HCT116 (cell line): ENCODE results near the gene DIDO1. TPM values are rescaled to one million over a fixed set of nuclear protein-coding genes. Genes with fewer than 3 reads are reported as not detected.

ENCODE experiments used
- ATAC-seq: fragments of 200-7000 bp; cut with Tn5 transposase; 2 replicates; pipeline ENCODE4 v1.9.1; 2020; ENCODE audit warnings: mild to moderate bottlenecking, moderate library complexity
- BruUV-seq: library from RNA; stranded (reverse); fragments of 400-500 nt; replicated peaks from 2 replicates; lab custom pipeline; 2021; lab: Mats Ljungman, UMichigan
- CTCF ChIA-PET: fragments of 300-600 bp; sonication (Branson Sonifier 250); formaldehyde crosslinking; loops from one replicate; lab custom pipeline; 2021; ENCODE audit warnings: antibody characterized with exemption; lab: Charles Lee
- POLR2A ChIA-PET: fragments of 300-600, 350-600 bp; sonication (Branson Sonifier 250); formaldehyde crosslinking; loops from one replicate; lab custom pipeline; 2021; ENCODE audit warnings: antibody characterized with exemption; lab: Charles Lee
- RAD21 ChIA-PET, 2 experiments: fragments of 300-600 bp; sonication (Branson Sonifier 250); formaldehyde crosslinking; loops; one replicate each; lab custom pipeline; 2023; ENCODE audit warnings: low total read pairs in 2 of 2; ENCODE audit not compliant: uncharacterized antibody in 2 of 2, unreplicated experiment in 2 of 2, low non-redundant PET in 1 of 2; lab: Charles Lee
- DNase-seq: peaks from one replicate; pipeline ENCODE4 v3.0.0-alpha.2; 2010; ENCODE audit warnings: low read depth, low spot score
- H2AFZ ChIP-seq: fragments of 200-600 bp; shearing (Covaris generic), sonication (generic); 2 replicates; pipeline ENCODE4 v1.6.1; 2017; ENCODE audit warnings: low read depth, mixed run types, mixed read lengths, antibody characterized with exemption, low read length; ENCODE audit not compliant: poor library complexity, severe bottlenecking
- H3K27ac ChIP-seq: 2 replicates; pipeline ENCODE4 v1.5.1; 2012; ENCODE audit warnings: low read depth, low read length
- H3K27me3 ChIP-seq: fragments of 200-600 bp; sonication (generic); 2 replicates; pipeline ENCODE4 v1.6.1; 2016; ENCODE audit warnings: mixed run types, low read length, mixed read lengths; ENCODE audit not compliant: insufficient read depth
- H3K36me3 ChIP-seq, 2 experiments: fragments of 200-500 bp in 1 of 2; fragments of 200-600 bp in 1 of 2; sonication (Bioruptor generic) in 1 of 2; sonication (generic) in 1 of 2; 2 replicates each; pipeline versions ENCODE4 v1.5.1 to v1.6.1; 2014 to 2016; ENCODE audit warnings: low read length in 2 of 2, inconsistent platforms in 1 of 2, mixed read lengths in 1 of 2, mixed run types in 1 of 2; ENCODE audit not compliant: insufficient read depth in 2 of 2, control insufficient read depth in 1 of 2
- H3K4me1 ChIP-seq, 2 experiments: fragments of 200-600 bp in 1 of 2; sonication (generic) in 1 of 2; 2 replicates each; pipeline versions ENCODE4 v1.5.1 to v1.6.1; 2012 to 2017; ENCODE audit warnings: low read length in 2 of 2, inconsistent platforms in 1 of 2, mild to moderate bottlenecking in 1 of 2, mixed read lengths in 1 of 2, mixed run types in 1 of 2, moderate library complexity in 1 of 2; ENCODE audit not compliant: insufficient read depth in 2 of 2, control insufficient read depth in 1 of 2
- H3K4me2 ChIP-seq: fragments of 200-600 bp; sonication (generic); 2 replicates; pipeline ENCODE4 v1.6.1; 2017; ENCODE audit warnings: mixed run types, low read length, mixed read lengths
- H3K4me3 ChIP-seq, 2 experiments: fragments of 200-600 bp in 1 of 2; sonication (generic) in 1 of 2; replicated peaks in 1 of 2; 2 replicates each; pipeline ENCODE4 v1.5.1; 2011 to 2016; ENCODE audit warnings: low read length in 2 of 2, control low read depth in 1 of 2, low read depth in 1 of 2, mild to moderate bottlenecking in 1 of 2, mixed read lengths in 1 of 2, mixed run types in 1 of 2
- H3K79me2 ChIP-seq: fragments of 200-600 bp; sonication (generic); 2 replicates; pipeline ENCODE4 v1.6.1; 2017; ENCODE audit warnings: mild to moderate bottlenecking, mixed run types, low read length, moderate library complexity, mixed read lengths; ENCODE audit not compliant: insufficient read depth
- H3K9ac ChIP-seq: fragments of 200-600 bp; sonication (generic); 2 replicates; pipeline ENCODE4 v1.6.1; 2016; ENCODE audit warnings: low read length, mixed read lengths
- H3K9me2 ChIP-seq: fragments of 200-600 bp; sonication (generic), shearing (Covaris generic); 2 replicates; pipeline ENCODE4 v1.6.1; 2017; ENCODE audit warnings: mixed run types, mild to moderate bottlenecking, moderate library complexity; ENCODE audit not compliant: insufficient read depth
- H3K9me3 ChIP-seq, 2 experiments: fragments of 200-500 bp in 1 of 2; fragments of 200-600 bp in 1 of 2; sonication (Bioruptor generic) in 1 of 2; sonication (generic) in 1 of 2; 2 replicates each; pipeline ENCODE4 v1.6.1; 2014 to 2017; ENCODE audit warnings: low read length in 2 of 2, mixed read lengths in 2 of 2, inconsistent platforms in 1 of 2, low read depth in 1 of 2, mild to moderate bottlenecking in 1 of 2, mixed run types in 1 of 2, moderate library complexity in 1 of 2; ENCODE audit not compliant: control insufficient read depth in 1 of 2, insufficient read depth in 1 of 2
- H4K20me1 ChIP-seq: fragments of 200-600 bp; sonication (generic), shearing (Covaris generic); 2 replicates; pipeline ENCODE4 v1.6.1; 2017; ENCODE audit warnings: mixed run types, mild to moderate bottlenecking, moderate library complexity; ENCODE audit not compliant: insufficient read depth
- CBX3 ChIP-seq: IDR thresholded peaks from 2 replicates; pipeline ENCODE4 v1.6.1; 2012; ENCODE audit warnings: low read depth
- CEBPB ChIP-seq: IDR thresholded peaks from 2 replicates; pipeline ENCODE4 v1.6.1; 2012; ENCODE audit warnings: low read depth
- EGR1 ChIP-seq: IDR thresholded peaks from 2 replicates; pipeline ENCODE4 v1.6.1; 2012; ENCODE audit warnings: low read depth
- ELF1 ChIP-seq: IDR thresholded peaks from 2 replicates; pipeline ENCODE4 v1.6.1; 2012; ENCODE audit warnings: low read depth, borderline replicate concordance
- JUND ChIP-seq: IDR thresholded peaks from 2 replicates; pipeline ENCODE4 v1.6.1; 2012
- POLR2AphosphoS5 ChIP-seq: IDR thresholded peaks from 2 replicates; pipeline ENCODE4 v1.6.1; 2011; ENCODE audit warnings: mild to moderate bottlenecking, low read depth, low read length, moderate library complexity
- RAD21 ChIP-seq: IDR thresholded peaks from 2 replicates; pipeline ENCODE4 v1.6.1; 2012; ENCODE audit warnings: low read depth, mild to moderate bottlenecking
- SIN3A ChIP-seq: IDR thresholded peaks from 2 replicates; pipeline ENCODE4 v1.6.1; 2012; ENCODE audit warnings: low read depth
- YY1 ChIP-seq: IDR thresholded peaks from 2 replicates; pipeline ENCODE4 v1.6.1; 2011; ENCODE audit warnings: low read length, low read depth, moderate library complexity, mild to moderate bottlenecking; ENCODE audit not compliant: insufficient replicate concordance; ENCODE audit errors: extremely low read depth
- ZBTB33 ChIP-seq: IDR thresholded peaks from 2 replicates; pipeline ENCODE4 v1.6.1; 2011; ENCODE audit warnings: mild to moderate bottlenecking, low read length, moderate library complexity; ENCODE audit not compliant: insufficient replicate concordance; ENCODE audit errors: extremely low read depth
- ZNF274 ChIP-seq: fragments of 200-500 bp; sonication (Bioruptor generic); IDR thresholded peaks from 2 replicates; pipeline ENCODE4 v1.6.1; 2014; ENCODE audit warnings: mild to moderate bottlenecking, low read depth, low read length, inconsistent platforms
- intact Hi-C: fragments of 100-400 bp; cut with micrococcal nuclease; formaldehyde crosslinking; loops from 2 replicates; pipeline ENCODE4 v1.10.0; 2022
- total RNA-seq: library from RNA; stranded (reverse); gene quantifications from one replicate; pipeline ENCODE4 v1.2.1, GENCODE V29; 2021; ENCODE audit not compliant: unreplicated experiment
- TF ChIP-seq, protein P1 (sequence below), 3 experiments: fragments of 200-600 bp in 1 of 3; sonication (generic) in 1 of 3; IDR thresholded peaks in 2 of 3; conservative IDR thresholded peaks in 1 of 3; 2 replicates each; pipeline ENCODE4 v1.5.1; 2012 to 2017; ENCODE audit warnings: low read depth in 2 of 3, low read length in 2 of 3, antibody characterized with exemption in 1 of 3, borderline replicate concordance in 1 of 3, control low read depth in 1 of 3, mild to moderate bottlenecking in 1 of 3, mixed read lengths in 1 of 3, mixed run types in 1 of 3, moderate library complexity in 1 of 3; ENCODE audit not compliant: insufficient read depth in 1 of 3
- TF ChIP-seq, protein P2 (sequence below): IDR thresholded peaks from 2 replicates; pipeline ENCODE4 v1.6.1; 2012
- TF ChIP-seq, protein P3 (sequence below): IDR thresholded peaks from 2 replicates; pipeline ENCODE4 v1.6.1; 2012; ENCODE audit warnings: low read depth

DIDO1 gene
- total RNA-seq, 1 experiment from 2014 or later: 41.4 TPM

- no peak for TF ChIP-seq EGR1
- no peak for TF ChIP-seq ZNF274
These were observed 20.1 kb downstream of the DIDO1 start (continued) for GRCh38 chr20:62906209-62906608.

DNA sequence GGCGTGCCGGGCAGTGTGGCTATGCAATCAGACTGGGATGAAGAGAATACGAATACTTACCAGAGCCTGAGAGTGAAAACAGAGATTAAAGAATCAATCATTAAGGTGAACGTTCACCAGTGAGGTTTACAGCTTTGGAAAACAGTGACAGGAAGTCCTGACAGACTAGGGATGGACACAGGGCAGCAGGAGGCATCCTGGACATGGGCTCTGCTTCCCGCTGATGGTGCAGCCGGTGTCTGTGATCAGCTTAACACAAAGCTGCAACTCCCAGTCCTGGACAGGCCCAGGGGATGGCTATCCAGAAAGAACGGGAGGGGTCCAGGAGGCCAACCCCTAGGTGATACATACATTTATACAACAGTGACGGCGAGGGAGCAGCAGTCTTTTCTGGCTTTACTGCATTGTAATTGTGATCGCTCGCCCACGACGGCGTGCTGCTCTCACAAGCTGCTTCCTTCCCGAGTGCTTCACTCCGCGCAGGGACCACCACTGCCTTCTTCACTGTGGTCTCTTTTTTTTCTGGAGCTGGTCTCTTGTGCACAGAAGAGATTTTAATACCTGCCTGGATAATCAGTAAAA lies 20.7 kb downstream of the DIDO1 start:
- ChIA-PET CTCF (no interaction called here), POLR2A (no interaction called here), RAD21 (no interaction called here)
- Histone ChIP-seq H3K27ac (no peak overlapping the region), H3K9me2 (no peaks in the 10 kb centered on the region), H3K27me3 (no peaks in the 10 kb centered on the region), H2AFZ (no peak overlapping the region), H3K9ac (no peak overlapping the region), H4K20me1 (peaks cover 5% of the 10 kb centered on the region; the same call in 1 of the 2 replicates), H3K79me2 (peaks cover 57% of the 10 kb centered on the region), H3K4me3 (no peak overlapping the region), H3K9me3 (no peaks in the 10 kb centered on the region), H3K4me2 (no peak overlapping the region), H3K4me1 (peaks cover 0 to 10% of the 10 kb centered on the region in 2 experiments; a peak in 3 of 4 replicates), H3K36me3 (peaks cover 69 to 86% of the 10 kb centered on the region in 2 experiments)
- intact Hi-C loops: no loop called here
- ATAC-seq: no peak
- no TSS peak for BruUV-seq
- TF ChIP-seq CBX3: no peak
- no peak for TF ChIP-seq ZNF274
- TF ChIP-seq JUND: no peak
- no peak for TF ChIP-seq CEBPB
- no peak for TF ChIP-seq YY1
- TF ChIP-seq, protein P1, sequence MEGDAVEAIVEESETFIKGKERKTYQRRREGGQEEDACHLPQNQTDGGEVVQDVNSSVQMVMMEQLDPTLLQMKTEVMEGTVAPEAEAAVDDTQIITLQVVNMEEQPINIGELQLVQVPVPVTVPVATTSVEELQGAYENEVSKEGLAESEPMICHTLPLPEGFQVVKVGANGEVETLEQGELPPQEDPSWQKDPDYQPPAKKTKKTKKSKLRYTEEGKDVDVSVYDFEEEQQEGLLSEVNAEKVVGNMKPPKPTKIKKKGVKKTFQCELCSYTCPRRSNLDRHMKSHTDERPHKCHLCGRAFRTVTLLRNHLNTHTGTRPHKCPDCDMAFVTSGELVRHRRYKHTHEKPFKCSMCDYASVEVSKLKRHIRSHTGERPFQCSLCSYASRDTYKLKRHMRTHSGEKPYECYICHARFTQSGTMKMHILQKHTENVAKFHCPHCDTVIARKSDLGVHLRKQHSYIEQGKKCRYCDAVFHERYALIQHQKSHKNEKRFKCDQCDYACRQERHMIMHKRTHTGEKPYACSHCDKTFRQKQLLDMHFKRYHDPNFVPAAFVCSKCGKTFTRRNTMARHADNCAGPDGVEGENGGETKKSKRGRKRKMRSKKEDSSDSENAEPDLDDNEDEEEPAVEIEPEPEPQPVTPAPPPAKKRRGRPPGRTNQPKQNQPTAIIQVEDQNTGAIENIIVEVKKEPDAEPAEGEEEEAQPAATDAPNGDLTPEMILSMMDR (IDR thresholded peaks at IDR 0.05 in 2 of 3, conservative IDR thresholded peaks at IDR 0.05 in 1 of 3; ENCODE audit: borderline replicate concordance in 1 of 3, insufficient read depth in 1 of 3, low read depth in 2 of 3, low read length in 2 of 3): no peak
- no peak for TF ChIP-seq ELF1
- TF ChIP-seq, protein P2, sequence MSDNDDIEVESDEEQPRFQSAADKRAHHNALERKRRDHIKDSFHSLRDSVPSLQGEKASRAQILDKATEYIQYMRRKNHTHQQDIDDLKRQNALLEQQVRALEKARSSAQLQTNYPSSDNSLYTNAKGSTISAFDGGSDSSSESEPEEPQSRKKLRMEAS: no peak
- no peak for TF ChIP-seq EGR1
- no peak for TF ChIP-seq RAD21
- no peak for TF ChIP-seq ZBTB33
- no peak for TF ChIP-seq SIN3A
- TF ChIP-seq POLR2AphosphoS5: no peak
- TF ChIP-seq, protein P3, sequence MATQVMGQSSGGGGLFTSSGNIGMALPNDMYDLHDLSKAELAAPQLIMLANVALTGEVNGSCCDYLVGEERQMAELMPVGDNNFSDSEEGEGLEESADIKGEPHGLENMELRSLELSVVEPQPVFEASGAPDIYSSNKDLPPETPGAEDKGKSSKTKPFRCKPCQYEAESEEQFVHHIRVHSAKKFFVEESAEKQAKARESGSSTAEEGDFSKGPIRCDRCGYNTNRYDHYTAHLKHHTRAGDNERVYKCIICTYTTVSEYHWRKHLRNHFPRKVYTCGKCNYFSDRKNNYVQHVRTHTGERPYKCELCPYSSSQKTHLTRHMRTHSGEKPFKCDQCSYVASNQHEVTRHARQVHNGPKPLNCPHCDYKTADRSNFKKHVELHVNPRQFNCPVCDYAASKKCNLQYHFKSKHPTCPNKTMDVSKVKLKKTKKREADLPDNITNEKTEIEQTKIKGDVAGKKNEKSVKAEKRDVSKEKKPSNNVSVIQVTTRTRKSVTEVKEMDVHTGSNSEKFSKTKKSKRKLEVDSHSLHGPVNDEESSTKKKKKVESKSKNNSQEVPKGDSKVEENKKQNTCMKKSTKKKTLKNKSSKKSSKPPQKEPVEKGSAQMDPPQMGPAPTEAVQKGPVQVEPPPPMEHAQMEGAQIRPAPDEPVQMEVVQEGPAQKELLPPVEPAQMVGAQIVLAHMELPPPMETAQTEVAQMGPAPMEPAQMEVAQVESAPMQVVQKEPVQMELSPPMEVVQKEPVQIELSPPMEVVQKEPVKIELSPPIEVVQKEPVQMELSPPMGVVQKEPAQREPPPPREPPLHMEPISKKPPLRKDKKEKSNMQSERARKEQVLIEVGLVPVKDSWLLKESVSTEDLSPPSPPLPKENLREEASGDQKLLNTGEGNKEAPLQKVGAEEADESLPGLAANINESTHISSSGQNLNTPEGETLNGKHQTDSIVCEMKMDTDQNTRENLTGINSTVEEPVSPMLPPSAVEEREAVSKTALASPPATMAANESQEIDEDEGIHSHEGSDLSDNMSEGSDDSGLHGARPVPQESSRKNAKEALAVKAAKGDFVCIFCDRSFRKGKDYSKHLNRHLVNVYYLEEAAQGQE: no peak
- DNase-seq: no peak
